ENCODE data around the gene SOBP.

Gene SOBP

DNA sequence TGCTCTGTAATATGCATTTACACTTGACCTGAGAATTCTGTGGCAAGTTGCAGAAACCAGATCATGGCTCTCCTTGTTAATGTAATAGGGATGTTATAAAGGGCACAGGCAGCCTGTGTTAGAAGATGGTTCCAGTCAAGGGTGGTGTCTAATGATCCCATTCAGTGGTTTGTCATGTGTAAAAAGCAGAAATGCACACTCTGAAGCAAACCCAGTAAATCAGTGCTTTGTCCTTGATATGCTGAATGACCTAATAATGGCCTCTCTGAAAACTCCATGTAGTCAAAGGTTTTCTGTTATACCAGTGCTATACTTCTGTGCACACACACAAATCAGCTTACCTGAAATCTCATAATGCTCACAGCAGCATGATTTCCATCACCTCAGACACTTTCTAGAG, 66.2 kb downstream of the SOBP start:
- no peak for DNase-seq

DNA sequence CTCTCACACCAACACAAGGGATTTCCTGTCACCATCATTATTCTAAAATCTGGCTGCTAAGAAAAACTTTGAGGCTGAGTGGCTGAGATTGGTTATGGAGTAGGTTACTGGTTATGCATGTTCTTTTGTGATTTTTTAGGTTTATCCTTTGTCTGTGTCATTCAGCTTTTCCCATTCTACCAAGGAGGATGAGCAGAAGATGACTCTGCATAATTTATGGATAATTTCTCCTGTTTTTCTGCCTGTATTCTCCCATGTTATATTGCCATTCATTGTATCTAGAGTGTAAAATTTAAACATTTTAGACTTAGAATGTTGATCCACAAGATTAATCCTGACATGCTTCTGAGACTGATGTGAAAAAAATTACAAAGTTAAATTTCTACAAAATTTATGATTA, 67.8 kb downstream of the SOBP start:
- DNase-seq, result no peak

DNA sequence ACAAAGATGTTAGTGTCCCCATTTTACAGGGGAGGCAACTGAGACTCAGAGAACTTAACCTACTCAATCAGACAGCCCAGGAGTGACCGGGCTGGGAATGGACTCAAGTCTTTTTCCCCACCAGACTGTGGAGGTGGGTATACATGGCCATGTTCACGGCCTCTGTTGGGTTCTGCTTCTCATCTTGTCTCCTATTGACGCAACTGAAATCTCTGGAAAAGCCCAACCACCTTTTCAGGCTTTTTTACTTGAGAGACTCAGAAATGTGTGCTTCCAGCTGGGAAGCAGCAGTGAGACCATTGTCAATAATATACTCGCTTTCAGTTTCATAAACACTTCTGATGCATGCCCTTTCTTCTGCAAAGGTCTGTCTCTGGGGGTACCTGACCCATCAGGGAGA, 70.7 kb downstream of the SOBP start:
- no peak for DNase-seq

DNA sequence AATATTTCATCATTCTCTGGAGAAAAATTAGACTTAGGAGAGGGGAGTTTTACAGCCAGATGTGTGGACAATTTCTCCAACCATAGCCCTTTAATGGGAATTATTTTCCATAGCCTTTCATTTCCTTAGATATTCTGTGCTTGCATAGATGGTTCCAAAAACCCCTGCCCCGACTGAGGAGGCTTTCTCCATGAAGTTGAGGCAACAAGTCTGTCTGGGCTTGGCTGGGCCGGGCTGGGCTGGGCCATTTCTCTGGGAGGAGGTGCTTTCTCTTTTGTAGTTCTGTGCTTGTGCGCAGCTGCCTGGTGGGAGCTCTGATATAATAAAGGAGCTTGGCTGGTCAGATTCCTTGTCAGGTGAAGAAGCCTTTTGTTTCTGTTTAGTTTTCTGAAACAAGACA, 71.4 kb downstream of the SOBP start:
- DNase-seq, result no peak

DNA sequence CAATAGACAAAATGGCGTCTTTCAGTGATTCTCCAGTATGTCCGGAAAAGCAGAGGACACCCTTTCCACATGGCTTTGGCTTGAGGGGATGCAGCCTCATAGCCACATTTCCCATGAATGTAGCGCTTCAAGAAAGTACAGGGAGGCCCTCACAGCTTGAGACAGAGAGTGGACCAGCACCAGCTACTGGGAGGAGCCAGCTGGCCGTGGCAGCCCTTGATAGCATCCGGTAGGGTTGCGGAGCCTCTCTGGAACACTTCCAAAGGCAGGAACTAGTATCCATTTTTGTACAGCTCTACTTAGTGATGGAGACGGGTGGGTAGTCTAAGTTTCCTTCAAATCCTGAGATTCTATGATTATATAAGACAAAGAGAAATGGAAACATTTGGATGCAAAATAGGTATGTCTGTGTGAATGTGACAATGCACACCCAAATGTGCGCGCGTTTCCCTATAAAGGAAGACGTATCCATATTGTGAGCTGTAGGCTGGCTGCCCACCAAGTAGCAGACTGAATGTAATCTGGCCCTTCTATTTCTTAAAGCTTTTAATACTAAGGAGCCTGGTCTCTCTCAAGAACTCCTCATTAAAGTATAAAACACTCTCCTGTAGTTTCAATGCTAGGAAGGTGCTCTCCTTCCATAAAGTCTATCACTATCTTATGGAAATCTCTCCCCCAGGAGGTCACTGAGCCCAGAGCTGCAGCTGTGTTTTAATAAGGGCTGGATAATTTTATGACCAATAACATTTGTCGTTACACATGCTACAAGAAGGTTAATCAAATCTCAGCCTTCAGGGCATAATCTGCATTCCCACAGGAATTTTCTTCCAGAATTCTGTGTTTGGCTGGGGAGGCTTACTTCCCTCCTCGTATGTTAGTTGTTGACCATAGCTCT, 74.0 kb downstream of the SOBP start:
- no peak for DNase-seq

DNA sequence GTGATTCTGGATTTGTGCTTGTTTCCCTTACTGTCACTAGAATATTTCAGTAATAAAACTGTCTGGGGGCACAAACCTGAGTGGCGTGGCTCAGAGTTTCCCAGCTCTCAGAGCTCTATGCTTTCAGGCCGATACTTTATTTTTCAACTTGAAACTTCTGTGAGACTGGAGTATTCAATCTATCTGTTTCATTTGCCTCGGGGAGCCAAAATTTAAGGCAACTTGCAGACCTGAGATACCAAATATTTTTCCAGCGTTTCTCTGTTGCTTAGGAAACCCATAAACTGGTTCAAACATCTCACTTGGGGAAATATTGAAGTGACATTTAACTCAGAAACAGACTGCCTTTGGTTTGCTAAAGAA, 74.7 kb downstream of the SOBP start:
- DNase-seq, result no peak

DNA sequence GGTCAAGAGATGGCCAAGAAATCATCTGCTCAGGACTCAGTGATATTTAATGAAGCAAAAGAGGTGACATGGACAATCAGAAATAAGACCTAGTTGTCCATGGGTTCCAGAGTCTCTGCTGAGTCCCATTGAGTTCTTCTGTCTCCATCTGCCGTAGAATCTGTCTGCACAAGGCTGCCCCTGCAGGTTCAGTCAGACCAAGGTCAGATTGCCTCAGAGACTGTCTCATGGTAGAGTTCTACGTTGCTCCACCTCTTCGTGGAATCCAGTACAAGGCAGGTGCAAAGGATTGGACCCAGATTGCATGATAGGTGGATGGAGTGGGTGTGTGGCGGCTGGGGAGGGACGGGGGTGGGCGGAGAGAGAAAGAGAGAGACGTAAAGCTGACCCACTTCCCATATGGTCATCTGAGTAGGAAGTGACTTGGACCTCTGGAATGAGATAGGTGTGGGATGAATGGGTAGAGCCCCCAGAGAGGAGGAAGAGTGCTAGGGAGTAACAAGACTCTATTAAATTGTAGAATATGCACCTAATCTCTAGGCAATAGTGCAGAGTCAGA, 75.3 kb downstream of the SOBP start:
- DNase-seq, result no peak

DNA sequence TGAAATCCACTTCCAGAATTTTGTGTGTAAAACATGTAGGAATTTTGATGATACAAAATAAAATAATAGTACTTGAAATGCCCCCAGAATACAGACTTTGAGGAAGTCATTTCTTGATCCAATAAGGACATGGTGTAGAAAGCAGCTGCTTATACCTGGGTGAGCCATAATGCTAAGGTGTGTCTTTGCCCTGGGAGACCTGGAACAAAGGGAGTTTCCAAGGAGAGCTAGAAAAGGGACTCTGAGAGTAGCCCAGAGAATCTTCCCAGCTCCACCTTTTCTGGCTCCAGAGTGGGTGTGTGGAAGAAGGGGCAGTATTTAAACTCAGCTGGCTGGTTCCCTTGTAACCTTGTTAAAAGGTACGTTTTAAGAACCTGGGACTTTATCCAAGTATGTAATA, 77.7 kb downstream of the SOBP start:
- no peak for DNase-seq

DNA sequence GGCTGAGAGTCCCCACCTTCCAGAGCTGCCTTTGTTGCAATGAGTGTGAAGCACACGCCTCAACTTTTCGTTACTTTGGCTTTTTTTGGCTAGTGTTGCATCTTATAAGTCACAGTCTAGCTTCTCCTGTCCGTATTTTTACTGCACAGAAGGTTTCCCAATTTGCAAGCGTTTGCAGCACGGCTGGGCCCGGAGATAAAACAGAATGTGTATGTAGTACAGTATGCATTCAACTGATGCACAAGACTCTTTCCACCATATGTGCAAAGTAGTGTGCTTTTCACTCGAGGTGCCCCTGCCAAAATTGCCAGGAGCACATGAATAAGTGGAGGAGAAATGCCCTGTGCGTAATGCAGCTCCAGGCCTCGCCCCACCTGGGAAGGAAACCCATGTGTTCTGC, 79.6 kb downstream of the SOBP start:
- no peak for DNase-seq

DNA sequence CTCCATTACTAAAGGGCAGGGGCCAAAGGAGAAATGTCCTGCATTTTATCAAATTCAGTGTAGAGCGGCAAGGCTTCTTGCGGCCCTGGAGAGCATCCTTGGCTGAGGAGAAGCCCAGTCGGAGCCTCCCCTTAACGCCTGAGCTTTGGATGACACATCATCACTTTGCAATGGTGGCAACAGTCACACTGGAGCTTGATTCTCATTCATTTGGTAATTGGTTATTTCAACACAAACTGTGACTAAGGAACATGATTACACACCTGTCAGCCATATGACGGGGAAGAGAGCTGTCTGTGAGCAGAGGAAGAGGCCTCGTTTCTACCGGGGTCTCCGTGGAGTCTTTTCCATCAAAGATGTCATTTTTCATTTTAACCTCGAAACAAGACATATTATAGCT, 81.4 kb downstream of the SOBP start:
- DNase-seq, result no peak

DNA sequence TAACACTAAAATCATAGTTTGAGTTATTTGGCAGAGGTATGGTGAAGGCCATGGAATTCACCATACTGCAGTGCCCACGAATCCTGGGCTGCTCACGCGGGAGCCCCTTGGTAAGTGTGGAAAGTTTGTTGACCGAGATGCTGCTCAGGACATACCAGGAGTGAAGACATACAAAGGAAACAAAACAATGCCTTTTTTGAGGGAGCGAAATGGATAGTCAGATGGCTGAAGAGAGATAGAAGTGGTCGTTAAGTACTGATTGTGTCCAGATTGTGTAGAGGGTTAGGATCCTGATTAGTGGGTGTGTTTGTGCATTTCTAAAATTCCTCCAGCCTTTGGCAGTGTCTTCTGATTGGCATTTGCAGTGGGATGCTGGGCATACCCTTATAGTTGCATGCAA, 83.0 kb downstream of the SOBP start:
- DNase-seq, result no peak

DNA sequence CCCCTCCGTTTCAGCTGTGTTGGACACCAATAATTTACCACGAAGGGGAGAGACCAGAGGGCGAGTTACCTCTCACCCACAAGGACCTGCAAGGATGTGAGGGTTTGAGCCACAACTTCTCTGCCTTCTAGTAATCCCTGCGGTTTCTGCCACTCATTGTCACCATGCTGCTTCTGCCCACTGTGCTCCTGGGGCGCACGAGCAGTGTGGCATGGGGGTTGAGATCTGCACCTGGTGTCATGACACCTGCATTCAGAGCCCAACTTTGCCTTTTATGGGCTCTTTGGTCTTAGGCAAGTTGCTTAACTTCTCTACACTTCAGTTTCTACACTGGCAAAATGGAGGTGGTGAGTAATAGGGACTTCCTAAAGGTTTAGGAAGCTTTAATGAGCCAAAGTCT, 84.9 kb downstream of the SOBP start:
- no peak for DNase-seq

DNA sequence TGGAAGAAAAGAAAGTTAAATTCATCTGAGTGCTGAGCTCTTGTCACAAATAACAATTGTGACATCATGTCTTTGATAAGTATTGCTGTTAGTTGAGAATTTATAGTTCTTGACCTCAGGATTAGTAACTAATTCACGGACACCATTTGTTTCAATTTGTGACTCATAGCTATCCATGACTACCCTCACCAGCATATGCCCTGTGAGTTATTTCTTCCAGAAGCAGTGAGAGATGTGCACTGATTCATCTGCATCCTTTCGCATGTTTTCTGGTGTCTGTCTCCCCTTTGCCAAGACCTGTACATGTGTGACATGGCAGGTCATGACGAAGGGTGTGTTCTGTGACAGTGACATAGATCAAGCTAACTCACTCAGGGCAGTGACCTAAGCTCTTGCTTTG, 86.9 kb downstream of the SOBP start:
- no peak for DNase-seq

DNA sequence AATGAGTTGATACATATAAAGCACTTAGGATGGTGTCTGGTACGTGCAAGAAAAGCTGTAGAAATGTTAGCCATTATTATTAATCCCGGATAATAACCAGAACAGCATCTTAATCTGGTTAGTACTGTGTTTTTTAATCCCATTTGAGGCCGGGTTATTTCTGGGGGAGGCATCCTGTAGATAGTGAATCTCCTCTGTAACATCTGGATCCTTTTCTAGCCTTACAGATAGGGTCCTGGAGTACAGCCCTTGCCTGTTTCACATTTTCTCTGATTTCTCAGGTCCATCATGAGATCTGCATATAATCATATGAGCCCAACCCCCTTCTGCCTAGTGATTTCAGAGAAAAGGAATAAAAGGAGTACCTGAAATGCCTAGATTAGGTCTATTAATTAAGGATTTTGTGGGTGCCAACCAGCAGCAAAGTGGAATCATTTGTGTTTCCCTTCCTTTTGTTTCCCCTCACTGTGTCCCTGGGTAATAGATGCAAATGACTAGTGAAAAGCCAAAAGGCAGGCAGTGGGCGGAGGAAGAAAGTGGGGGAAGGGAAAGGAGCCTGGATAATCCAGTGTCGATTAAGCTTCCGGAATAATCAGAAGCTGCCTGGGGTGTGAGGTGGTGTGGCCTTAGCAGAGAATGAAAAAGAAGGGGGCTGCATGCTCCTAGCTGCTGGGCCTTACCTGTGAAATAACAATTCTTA, 88.9 kb downstream of the SOBP start:
- no peak for DNase-seq

DNA sequence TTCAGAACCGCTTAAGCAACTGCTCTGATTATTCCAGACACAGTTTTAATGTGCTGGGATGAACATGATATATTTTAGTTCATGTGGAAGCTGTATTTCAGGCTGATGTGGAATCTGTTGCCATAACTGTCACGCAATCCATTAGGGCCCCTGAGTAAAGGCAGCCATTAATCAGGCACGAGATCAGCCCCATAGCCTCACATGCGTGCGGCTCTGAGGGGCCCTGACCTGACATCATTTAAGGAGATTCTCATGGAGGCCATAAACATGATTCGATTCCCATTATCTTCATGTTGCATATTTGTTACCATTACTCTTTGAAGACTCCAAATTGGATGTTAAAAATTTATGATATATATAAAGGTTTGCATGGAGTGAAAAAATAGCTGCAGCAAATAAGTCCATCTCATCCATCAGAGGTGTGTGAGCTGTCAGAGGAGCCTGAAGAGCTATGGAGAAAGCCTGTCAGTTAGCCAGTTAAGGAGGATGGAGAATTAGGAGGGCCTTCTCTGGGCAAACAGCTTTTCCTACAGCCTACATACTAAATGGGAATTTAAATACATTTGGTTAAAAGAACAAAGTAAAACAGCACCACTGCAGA, 89.6 kb downstream of the SOBP start:
- DNase-seq, result no peak

DNA sequence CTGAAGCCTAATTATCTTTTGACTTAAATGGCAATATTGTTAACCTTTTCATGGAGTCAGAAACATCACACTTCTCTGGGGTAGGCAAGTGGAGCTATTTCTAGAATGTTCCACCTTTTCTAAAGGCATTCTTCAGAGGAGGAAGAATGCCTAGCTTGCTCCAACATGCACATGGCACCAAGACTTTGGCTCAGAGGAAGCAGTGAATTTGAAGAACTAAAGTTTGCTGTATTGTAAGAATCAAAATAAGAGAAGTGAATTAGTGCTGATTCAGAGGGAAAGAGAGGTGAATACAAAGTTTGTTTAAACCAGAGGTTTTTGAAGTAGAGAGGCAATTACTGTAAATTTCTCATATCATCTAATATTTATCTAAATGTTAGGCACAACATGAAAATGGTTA, 92.2 kb downstream of the SOBP start:
- no peak for DNase-seq

DNA sequence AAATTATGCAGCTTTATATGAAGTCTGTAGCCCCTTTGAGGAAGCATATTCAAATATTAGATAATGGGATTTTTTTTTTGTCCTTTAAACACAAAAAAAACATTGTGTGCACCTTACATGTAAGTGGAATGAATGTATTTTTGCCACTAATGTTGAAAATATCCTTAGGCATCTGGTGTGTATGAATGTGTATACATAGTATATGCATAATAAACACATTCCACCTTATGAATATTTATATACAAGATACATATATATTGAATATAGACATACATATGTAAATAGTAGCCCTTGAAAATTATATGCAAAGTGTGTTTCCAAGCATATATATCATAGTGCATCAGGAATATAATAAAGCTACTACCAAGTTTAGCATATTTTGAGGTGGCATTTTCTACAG, 94.8 kb downstream of the SOBP start:
- DNase-seq, result no peak

DNA sequence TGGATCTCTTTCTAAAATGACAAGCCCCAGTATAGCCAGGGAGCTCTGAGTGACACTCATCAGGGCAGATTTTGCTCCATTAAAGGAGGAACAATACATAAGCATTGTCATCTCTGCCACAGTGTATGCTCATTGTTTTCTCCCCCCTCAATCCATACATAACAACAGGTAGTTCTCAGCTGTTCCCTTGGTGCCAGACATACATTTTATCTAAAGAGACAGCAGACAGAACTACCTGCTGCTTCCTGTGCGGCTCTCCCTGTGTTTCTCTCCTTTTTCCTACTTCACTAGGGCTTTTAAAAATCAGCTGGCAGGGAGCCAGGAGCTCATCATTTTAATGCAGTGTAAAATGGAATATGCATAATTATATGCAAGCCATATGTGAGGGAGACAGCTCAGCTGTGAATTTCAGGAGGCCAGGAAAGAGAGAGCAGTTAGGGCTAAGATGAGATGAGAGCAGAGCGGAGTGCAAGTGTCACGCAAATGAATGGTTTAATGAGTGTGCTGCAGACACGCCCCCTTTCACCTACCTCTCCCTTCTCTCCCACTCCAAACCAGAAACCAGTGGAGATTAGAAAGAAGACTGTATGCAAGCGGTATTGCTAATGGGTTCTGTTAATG, 96.0 kb downstream of the SOBP start:
- no peak for DNase-seq

DNA sequence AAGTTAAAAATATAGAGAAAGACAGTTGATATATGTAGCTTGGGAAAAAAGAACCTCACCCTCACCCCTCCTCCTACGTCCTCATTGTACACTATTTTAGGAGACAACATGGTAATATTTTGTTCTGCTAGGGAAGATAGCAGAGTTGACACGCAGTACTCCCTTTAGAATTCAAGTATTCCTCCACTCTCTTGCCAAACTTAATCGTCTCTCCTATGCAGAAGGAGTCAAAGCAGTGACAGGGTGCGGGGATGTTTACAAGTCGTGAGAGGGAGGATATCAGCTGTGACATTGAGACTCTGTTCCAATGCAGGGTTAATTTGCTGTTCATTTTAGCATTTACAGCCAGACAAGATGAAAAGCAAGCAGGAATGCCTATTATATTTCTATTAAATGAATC, 97.5 kb downstream of the SOBP start:
- no peak for DNase-seq

DNA sequence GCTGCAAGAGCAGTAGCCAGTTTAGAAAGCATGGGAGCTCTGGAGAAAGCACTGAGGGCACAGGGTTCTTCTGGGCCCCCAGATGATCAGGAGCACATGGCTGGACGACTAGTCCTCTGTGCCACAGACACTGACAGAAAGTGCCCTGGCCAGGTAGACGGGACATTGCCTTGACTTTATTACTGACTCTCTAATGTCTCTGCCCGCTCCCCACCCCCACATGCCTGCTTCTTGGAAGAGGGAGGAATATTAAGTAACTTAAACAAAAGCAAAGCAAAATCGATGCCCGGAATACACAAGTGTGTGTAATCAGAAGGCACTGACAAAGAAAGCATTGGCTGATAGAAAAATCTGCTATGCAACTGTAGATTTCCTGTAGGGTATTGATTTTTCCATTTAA, 99.3 kb downstream of the SOBP start:
- no peak for DNase-seq

DNA sequence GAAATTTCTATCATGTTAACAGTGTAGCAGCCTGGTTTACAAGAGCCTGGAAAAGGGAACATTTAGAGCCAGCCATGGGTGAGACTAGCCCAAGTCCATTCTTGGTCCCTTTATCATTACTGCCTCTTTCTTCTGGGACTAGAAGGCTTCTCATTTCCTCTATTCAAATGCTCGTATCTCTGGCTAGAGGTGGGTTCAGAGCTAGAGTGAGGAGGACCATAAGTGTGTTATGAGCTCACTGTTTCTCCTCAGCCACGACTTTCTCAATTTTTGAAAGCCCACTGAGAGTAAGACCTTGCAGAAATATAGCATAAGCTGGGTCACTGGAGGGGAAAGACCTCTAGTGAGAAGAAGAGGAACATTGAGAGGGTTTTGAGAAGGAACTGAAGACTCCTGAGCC, 100.0 kb downstream of the SOBP start:
- DNase-seq, result no peak

DNA sequence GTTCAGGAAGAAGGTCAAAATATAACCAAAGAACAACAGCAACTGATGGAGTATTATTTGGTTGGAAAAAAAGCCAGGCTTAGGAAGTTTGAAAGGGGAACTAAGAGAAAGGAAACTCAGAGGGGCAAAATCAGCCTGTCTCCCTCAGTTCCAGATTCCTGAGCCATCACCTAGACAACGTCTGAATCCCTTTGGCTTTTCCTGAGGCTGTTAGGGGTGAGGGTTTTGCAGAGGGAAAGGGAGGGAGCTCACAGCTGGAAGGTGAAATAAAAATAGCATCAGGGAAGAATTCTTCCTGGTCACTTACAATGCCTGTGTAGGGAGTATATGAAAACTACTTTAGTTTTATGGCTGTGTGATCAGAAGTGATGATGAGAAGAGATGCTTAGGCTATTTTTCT, 100.5 kb downstream of the SOBP start:
- no peak for DNase-seq

DNA sequence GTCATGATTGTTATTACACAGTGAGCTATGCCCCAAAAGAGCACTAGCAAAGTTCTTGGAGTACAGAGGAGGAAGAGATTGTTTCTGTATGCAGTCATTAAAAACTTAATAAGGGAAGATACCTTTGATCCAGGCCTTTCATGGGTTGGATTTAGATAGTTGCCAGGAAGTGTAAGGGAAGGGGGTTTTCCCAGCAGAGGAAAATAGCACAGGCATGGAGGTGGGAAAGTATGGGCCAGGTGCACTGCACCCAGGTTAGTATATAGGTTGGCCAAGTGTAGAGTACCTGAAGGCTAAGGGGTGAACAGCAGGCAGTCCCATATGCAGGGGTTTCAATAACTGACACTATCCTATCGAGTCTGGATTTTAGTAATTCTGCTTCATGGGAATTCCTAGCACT, 101.4 kb downstream of the SOBP start:
- no peak for DNase-seq

DNA sequence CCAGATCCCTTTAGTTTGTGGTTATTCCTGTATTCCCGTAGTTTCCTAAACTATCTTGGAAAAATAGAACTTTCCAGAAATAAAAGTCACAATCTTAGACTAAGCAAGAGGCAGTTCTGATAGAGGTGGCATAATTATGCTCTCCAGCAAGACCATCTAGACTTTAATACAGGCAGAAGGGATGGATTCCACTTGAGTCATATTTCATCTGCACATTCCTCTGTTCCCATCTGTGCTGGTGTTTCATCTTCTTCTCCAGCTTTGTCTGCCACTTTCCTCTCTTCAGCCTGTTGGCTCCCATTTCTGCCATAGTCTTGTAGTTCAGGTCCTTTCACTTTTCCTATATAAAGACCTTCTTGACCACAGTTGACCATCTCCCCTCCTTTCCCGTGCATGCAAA, 102.9 kb downstream of the SOBP start:
- no peak for DNase-seq
